ENCODE measurements around the gene TNNT1.
"Not testable (repeated sequence)": the region's sequence is repeated elsewhere in the genome, so short reads cannot be mapped to it uniquely, and the experiment has no call there.

Gene TNNT1

DNA sequence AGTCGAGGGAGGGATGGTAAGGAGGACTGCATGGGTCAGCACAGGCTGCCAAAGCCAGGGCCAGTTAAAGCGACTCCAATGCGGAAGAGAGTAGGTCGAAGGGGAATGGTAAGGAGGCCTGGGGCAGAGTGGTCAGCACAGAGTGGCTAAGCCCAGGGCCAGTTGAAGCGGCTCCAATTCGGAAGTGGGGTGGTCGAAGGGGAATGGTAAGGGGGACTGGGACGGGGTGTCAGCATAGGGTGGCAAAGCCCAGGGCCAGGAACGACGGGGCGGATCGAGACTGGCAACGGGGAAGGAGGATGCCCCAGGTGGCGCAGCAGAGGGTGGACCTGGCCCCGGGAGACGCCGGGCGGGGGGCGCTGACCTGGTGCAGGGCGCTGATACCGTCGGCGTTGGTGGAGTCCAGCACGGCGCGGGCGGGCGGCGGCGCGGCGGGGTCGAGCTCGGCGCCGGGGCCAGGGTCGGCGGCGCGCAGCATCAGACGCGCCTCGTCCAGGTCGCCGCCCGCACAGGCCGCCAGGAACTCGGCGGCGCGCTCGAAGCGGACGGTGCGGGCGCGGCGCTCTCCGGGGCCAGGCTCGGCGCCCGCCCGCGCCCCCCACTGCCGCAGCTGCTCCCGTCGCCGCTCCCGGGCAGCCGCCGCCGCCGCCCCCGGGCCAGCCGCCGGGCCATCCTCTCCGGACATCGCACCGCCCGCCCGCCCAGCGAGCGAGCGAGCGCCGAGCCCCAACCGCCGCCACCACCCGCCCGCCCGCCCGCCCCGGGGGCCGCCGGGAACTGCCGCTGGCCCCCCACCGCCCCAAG, 31.9 kb downstream of the TNNT1 start, which contains the start of gene PPP1R12C:
Gene PPP1R12C (minus strand): TSS at position 779 of the 804 bp plus-strand sequence. CDS start 94 bp downstream, at position 685.
- peak within 1 kb of the TSS; percentile 87 for H3K4me3 ChIP-seq (ENCODE audit: low read length)
- H3K9me3 ChIP-seq (ENCODE audit: low read length): no peaks in the 10 kb centered on the region
- peaks cover 44% of the 10 kb centered on the region for H3K4me1 ChIP-seq (ENCODE audit: insufficient read depth, low read length)
- peak within 1 kb of the TSS; percentile 88 for H2AFZ ChIP-seq (ENCODE audit: low read depth, low read length)
- no peaks in the 10 kb centered on the region for H3K27me3 ChIP-seq (ENCODE audit: insufficient read depth, low read length)
- peaks cover 5% of the 10 kb centered on the region for H3K36me3 ChIP-seq (ENCODE audit: insufficient read depth, low read length)

DNA sequence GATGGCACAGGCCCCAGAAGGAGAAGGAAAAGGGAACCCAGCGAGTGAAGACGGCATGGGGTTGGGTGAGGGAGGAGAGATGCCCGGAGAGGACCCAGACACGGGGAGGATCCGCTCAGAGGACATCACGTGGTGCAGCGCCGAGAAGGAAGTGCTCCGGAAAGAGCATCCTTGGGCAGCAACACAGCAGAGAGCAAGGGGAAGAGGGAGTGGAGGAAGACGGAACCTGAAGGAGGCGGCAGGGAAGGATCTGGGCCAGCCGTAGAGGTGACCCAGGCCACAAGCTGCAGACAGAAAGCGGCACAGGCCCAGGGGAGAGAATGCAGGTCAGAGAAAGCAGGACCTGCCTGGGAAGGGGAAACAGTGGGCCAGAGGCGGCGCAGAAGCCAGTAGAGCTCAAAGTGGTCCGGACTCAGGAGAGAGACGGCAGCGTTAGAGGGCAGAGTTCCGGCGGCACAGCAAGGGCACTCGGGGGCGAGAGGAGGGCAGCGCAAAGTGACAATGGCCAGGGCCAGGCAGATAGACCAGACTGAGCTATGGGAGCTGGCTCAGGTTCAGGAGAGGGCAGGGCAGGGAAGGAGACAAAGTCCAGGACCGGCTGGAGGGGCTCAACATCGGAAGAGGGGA, 32.7 kb downstream of the TNNT1 start:
- H2AFZ ChIP-seq (ENCODE audit: low read depth, low read length): no peak overlapping the region
- peaks cover 9% of the 10 kb centered on the region for H3K36me3 ChIP-seq (ENCODE audit: insufficient read depth, low read length)
- peaks cover 44% of the 10 kb centered on the region for H3K4me1 ChIP-seq (ENCODE audit: insufficient read depth, low read length)
- H3K4me3 ChIP-seq (ENCODE audit: low read length): peak overlapping the region; percentile 87
- no peaks in the 10 kb centered on the region for H3K27me3 ChIP-seq (ENCODE audit: insufficient read depth, low read length)
- H3K9me3 ChIP-seq (ENCODE audit: low read length): no peaks in the 10 kb centered on the region

DNA sequence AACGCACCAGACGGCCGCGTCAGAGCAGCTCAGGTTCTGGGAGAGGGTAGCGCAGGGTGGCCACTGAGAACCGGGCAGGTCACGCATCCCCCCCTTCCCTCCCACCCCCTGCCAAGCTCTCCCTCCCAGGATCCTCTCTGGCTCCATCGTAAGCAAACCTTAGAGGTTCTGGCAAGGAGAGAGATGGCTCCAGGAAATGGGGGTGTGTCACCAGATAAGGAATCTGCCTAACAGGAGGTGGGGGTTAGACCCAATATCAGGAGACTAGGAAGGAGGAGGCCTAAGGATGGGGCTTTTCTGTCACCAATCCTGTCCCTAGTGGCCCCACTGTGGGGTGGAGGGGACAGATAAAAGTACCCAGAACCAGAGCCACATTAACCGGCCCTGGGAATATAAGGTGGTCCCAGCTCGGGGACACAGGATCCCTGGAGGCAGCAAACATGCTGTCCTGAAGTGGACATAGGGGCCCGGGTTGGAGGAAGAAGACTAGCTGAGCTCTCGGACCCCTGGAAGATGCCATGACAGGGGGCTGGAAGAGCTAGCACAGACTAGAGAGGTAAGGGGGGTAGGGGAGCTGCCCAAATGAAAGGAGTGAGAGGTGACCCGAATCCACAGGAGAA, 33.5 kb downstream of the TNNT1 start:
- no peaks in the 10 kb centered on the region for H3K9me3 ChIP-seq (ENCODE audit: low read length)
- H2AFZ ChIP-seq (ENCODE audit: low read depth, low read length): no peak overlapping the region
- peaks cover 44% of the 10 kb centered on the region for H3K4me1 ChIP-seq (ENCODE audit: insufficient read depth, low read length)
- H3K36me3 ChIP-seq (ENCODE audit: insufficient read depth, low read length): peaks cover 10% of the 10 kb centered on the region
- no peaks in the 10 kb centered on the region for H3K27me3 ChIP-seq (ENCODE audit: insufficient read depth, low read length)
- H3K4me3 ChIP-seq (ENCODE audit: low read length): peak overlapping the region; percentile 87

DNA sequence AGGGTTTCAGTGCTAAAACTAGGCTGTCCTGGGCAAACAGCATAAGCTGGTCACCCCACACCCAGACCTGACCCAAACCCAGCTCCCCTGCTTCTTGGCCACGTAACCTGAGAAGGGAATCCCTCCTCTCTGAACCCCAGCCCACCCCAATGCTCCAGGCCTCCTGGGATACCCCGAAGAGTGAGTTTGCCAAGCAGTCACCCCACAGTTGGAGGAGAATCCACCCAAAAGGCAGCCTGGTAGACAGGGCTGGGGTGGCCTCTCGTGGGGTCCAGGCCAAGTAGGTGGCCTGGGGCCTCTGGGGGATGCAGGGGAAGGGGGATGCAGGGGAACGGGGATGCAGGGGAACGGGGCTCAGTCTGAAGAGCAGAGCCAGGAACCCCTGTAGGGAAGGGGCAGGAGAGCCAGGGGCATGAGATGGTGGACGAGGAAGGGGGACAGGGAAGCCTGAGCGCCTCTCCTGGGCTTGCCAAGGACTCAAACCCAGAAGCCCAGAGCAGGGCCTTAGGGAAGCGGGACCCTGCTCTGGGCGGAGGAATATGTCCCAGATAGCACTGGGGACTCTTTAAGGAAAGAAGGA, 34.4 kb downstream of the TNNT1 start:
- H3K36me3 ChIP-seq (ENCODE audit: insufficient read depth, low read length): peaks cover 18% of the 10 kb centered on the region
- no peaks in the 10 kb centered on the region for H3K9me3 ChIP-seq (ENCODE audit: low read length)
- no peak overlapping the region for H2AFZ ChIP-seq (ENCODE audit: low read depth, low read length)
- H3K4me1 ChIP-seq (ENCODE audit: insufficient read depth, low read length): peaks cover 44% of the 10 kb centered on the region
- no peaks in the 10 kb centered on the region for H3K27me3 ChIP-seq (ENCODE audit: insufficient read depth, low read length)
- no peak overlapping the region for H3K4me3 ChIP-seq (ENCODE audit: low read length)

DNA sequence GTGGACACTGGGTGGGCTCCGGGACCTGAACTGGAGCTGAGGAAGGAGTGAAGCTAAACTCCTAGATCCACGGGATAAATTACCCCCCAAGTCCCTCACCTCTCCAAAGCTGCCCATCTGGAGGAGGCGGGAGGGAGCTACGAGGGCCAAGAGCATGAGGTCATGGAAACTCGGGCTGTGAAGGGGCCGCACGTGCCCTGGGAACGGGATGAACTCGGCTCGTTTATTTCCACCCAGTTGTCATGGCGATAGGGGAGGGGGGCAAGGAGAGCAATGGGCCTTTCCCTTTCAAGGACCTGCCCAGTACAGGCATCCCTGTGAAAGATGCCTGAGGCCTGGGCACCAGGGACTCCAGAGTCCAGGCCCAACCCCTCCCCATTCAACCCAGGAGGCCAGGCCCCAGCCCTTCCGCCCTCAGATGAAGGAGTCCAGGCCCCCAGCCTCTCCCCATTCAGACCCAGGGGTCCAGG, 35.4 kb downstream of the TNNT1 start:
- Histone ChIP-seq H2AFZ (ENCODE audit: low read depth, low read length) (no peak overlapping the region), H3K9me3 (ENCODE audit: low read length) (no peaks in the 10 kb centered on the region), H3K4me3 (ENCODE audit: low read length) (no peak overlapping the region), H3K4me1 (ENCODE audit: insufficient read depth, low read length) (peaks cover 44% of the 10 kb centered on the region), H3K36me3 (ENCODE audit: insufficient read depth, low read length) (peaks cover 25% of the 10 kb centered on the region), H3K27me3 (ENCODE audit: insufficient read depth, low read length) (no peaks in the 10 kb centered on the region)

DNA sequence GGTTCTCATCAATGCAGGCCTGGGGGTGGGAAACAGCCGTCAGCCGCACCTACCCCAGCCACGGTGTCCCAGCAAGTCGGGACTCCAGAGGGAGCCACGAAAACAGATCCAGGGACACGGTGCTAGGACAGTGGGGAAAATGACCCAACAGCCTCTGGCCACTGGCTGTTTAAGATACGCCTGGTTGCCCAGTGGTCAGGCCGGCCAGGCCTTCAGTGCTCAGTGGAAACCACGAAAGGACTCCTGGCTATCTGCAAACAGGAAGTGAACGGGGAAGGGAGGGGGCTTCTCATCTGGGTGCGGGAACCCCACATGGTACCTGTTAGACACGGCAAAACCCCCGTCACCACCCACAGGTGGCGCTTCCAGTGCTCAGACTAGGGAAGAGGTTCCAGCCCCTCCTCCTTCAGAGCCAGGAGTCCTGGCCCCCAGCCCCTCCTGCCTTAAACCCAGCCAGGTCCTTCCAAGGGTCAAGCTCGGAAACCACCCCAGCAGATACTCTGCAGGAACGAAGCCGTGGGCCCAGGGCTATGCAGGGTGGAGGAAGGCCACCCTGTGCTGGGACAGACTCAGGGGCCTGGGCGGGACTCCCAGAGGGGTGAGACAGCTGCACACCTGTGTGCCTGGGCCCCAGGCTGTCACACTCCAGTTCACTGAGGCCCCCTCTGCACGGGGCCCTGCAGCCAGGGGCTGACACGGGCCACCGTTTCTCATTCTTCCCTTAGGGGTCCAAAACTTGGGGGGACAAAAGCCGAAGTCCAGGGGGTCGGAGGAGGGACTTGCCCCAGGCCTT, 36.0 kb downstream of the TNNT1 start:
- H3K9me3 ChIP-seq (ENCODE audit: low read length): no peaks in the 10 kb centered on the region
- H3K36me3 ChIP-seq (ENCODE audit: insufficient read depth, low read length): peaks cover 25% of the 10 kb centered on the region
- peaks cover 39% of the 10 kb centered on the region for H3K4me1 ChIP-seq (ENCODE audit: insufficient read depth, low read length)
- no peak overlapping the region for H3K4me3 ChIP-seq (ENCODE audit: low read length)
- no peak overlapping the region for H2AFZ ChIP-seq (ENCODE audit: low read depth, low read length)
- H3K27me3 ChIP-seq (ENCODE audit: insufficient read depth, low read length): no peaks in the 10 kb centered on the region

DNA sequence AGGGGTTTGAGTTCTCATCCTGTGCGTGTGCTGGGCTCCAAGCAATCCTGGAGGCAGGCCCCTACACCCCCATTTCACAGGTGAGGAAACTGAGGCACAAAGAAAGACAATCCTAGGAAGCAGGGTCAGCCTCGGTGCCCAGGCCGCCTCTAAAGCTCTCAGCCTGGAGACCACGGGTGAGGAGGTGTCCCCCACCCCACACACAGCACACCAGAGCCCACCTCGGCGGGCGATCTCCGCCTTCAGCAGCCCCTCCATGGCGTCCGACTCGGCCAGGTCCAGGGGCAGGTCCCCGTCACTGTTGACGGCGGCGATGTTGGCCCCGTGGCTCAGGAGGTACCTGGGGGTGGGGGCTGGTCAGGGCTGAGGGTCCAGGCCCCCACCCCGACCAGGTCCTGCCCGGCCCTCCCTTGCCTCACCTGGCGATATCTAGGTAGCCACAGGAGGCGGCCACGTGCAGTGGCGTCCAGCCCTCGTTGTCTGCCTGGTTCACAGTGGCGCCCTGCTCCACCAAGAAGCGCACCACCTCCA, 36.7 kb downstream of the TNNT1 start:
- no peaks in the 10 kb centered on the region for H3K27me3 ChIP-seq (ENCODE audit: insufficient read depth, low read length)
- H3K4me1 ChIP-seq (ENCODE audit: insufficient read depth, low read length): peaks cover 39% of the 10 kb centered on the region
- H3K9me3 ChIP-seq (ENCODE audit: low read length): no peaks in the 10 kb centered on the region
- H3K4me3 ChIP-seq (ENCODE audit: low read length): no peak overlapping the region
- H3K36me3 ChIP-seq (ENCODE audit: insufficient read depth, low read length): peaks cover 25% of the 10 kb centered on the region
- no peak overlapping the region for H2AFZ ChIP-seq (ENCODE audit: low read depth, low read length)

DNA sequence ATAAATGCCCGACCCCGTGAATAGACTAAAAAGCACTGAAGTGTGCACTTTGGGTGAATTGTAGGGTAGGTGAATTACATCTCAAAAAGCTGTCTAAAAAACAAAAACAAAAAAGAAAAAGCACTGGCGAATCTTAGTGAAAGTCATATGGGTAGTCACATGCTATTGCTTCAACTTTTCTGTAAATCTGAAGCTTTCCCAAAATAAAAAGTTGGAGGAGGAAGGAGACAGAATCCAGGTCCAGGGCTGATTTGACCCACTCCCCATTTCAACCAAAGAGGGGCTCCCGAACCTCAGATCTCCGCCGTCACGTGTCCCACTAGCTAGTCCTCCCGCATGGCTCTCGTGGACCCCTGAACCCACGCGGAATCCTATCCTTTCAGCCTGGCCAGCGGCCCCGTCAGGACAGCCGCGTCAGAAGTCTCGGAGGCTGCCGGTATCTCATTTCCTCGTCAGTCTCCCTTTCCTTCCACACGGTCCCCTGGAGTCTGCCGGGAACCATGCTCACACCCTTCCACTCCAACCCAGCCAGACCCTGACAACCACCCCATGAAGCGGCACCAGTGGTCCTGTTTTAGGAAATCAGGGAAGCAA, 37.7 kb downstream of the TNNT1 start:
- H3K9me3 ChIP-seq (ENCODE audit: low read length): no peaks in the 10 kb centered on the region
- no peaks in the 10 kb centered on the region for H3K27me3 ChIP-seq (ENCODE audit: insufficient read depth, low read length)
- H3K4me3 ChIP-seq (ENCODE audit: low read length): no peak overlapping the region
- H3K36me3 ChIP-seq (ENCODE audit: insufficient read depth, low read length): peaks cover 30% of the 10 kb centered on the region
- peaks cover 34% of the 10 kb centered on the region for H3K4me1 ChIP-seq (ENCODE audit: insufficient read depth, low read length)
- H2AFZ ChIP-seq (ENCODE audit: low read depth, low read length): no peak overlapping the region

DNA sequence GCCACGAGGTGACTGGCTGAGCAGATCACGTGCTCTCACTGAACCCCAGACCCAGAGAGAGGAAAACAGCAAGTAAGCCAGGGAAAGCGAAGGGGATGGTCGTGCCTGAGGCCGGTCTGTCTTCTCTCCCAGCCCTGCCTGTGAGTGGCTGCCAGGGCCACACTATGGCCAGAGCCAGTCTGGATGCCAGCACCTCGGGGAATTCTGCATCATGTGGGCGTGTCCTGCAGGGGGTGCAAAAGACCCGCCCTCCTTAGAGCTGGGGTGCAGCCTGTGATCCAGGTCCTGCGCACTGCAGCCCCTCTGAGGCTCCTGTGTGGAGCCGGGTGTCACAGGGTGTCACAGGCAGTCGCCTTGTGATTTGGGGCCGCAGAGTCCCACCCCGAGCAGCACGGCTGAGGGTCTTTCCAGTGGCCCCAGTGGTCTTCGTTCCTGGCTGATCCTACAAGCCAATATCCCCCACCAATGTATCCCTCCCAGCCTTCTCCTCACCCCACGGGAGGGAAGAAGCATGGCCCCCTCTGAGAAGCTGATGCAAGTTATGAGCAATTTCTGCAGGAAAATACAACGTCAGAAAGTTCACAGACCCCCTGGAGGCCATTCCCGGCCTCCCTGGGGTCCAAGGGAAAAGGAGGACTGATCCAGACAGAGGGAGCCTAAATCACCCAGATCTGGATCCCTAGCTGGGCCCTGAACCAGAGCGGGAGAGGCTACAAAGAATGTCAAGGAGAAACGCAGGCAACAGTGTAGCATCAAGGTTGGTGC, 39.3 kb downstream of the TNNT1 start:
- H3K27me3 ChIP-seq (ENCODE audit: insufficient read depth, low read length): no peaks in the 10 kb centered on the region
- peaks cover 30% of the 10 kb centered on the region for H3K36me3 ChIP-seq (ENCODE audit: insufficient read depth, low read length)
- H3K4me3 ChIP-seq (ENCODE audit: low read length): no peak overlapping the region
- no peak overlapping the region for H2AFZ ChIP-seq (ENCODE audit: low read depth, low read length)
- H3K9me3 ChIP-seq (ENCODE audit: low read length): no peaks in the 10 kb centered on the region
- H3K4me1 ChIP-seq (ENCODE audit: insufficient read depth, low read length): peaks cover 17% of the 10 kb centered on the region

DNA sequence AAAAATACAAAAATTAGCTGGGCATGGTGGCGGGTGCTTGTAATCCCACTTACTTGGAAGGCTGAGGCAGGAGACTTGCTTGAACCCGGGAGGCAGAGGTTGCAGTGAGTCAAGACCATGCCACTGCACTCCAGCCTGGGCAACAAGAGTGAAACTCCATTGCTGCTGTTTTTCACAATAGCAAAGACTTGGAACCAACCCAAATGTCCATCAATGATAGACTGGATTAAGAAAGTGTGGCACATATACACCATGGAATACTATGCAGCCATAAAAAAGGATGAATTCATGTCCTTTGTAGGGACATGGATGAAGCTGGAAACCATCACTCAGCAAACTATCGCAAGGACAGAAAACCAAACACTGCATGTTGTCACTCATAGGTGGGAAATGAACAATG, 41.8 kb downstream of the TNNT1 start:
- peaks cover 34% of the 10 kb centered on the region for H3K36me3 ChIP-seq (ENCODE audit: insufficient read depth, low read length)

DNA sequence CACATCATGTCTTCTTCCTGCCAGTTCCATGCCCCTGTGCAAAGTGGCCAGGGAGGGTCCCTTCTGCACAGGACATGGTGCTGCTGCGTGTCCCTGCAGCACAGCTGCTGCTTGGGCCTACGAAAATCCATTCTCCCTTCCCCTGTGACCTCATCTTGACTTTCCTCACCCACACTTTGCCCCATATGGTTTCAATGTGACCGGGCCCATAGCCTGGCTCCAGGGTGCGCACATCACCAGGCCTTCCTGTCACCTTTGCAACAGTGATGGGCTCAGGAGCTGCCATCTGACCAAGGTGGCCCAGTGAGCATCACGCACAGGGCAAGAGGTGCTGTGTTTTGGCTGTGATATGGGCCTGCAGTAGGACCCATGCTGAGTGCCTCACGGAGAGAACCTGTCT, 42.4 kb downstream of the TNNT1 start:
- Histone ChIP-seq H2AFZ (ENCODE audit: low read depth, low read length) (no peak overlapping the region), H3K4me1 (ENCODE audit: insufficient read depth, low read length) (no peaks in the 10 kb centered on the region), H3K27me3 (ENCODE audit: insufficient read depth, low read length) (no peaks in the 10 kb centered on the region), H3K4me3 (ENCODE audit: low read length) (no peak overlapping the region), H3K36me3 (ENCODE audit: insufficient read depth, low read length) (peaks cover 35% of the 10 kb centered on the region), H3K9me3 (ENCODE audit: low read length) (peaks cover 8% of the 10 kb centered on the region)

More for the DNA sequence above, 41.8 kb downstream of the TNNT1 start:
- not testable (repeated sequence) for H3K9me3 ChIP-seq (ENCODE audit: low read length); H3K27me3 ChIP-seq (ENCODE audit: insufficient read depth, low read length); H3K4me3 ChIP-seq (ENCODE audit: low read length); H3K4me1 ChIP-seq (ENCODE audit: insufficient read depth, low read length); H2AFZ ChIP-seq (ENCODE audit: low read depth, low read length)
